DMS 273 (cell line): ENCODE measurements around the gene GALE.
A peak's percentile ranks its signal among the peaks of the same experiment; 100 is the strongest.
"Not testable (repeated sequence)": the region's sequence is repeated elsewhere in the genome, so short reads cannot be mapped to it uniquely, and the experiment has no call there.

ENCODE experiments used
- DNase-seq: peaks from one replicate; lab custom pipeline; 2025; ENCODE audit not compliant: unreplicated experiment; lab: John Stamatoyannopoulos, UW

Gene GALE

DNA sequence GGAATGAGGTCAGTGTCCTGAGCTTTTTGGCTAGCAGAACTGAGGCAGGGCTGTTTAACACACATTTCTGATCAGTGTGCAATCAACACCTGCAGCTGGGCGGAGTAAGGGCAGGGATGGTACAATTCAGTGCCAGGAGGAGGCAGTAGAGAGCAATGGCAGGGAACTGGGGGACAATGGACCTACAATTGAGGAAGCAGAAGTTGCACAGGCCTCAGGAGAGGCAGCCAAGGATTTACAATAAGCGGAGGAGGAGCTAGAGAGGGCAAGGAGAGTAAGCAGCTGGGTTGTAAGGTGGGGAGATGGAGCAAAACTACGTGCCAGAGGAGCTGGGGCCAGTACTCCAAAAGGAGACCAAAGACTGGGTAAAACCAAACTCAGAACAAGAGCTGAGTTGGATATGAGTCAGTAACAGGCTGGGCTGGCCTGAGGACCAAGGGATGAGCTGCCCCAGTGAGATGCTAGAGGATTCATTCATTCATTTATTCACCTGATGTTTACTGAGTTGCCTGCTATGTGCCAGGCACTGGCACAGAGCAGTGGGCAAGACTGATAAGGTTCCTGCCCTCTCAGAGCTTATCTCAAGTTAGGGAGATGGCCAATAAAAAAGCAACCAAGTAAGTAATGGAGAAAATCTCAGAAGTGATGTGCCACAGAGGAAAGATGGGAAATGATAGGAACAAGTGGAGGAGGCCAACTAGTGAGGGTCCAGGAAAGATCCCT, 10.4 kb upstream of the GALE start:
- DNase-seq = peak; percentile 71

DNA sequence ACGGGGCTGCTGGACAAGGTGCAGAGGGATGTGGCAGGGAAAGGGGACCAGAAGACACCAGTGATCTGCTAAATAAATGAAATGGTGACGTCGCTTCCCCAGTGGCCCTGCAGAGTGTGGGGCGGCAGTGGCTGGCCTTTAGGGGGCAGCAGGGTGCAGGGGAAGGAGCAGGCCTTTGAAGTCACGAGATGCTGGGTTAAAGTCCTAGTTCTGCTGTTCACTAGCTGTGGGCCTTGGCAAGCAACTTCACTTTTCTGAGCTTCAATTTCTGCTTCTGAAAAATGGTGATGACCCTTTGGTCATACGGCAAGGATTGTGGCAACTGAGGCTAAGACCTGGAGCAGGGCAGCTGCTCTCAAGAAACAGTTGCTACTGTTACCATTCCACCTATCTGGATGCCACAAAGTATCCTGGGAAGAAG, 9.2 kb upstream of the GALE start:
- DNase-seq = peak; percentile 88

DNA sequence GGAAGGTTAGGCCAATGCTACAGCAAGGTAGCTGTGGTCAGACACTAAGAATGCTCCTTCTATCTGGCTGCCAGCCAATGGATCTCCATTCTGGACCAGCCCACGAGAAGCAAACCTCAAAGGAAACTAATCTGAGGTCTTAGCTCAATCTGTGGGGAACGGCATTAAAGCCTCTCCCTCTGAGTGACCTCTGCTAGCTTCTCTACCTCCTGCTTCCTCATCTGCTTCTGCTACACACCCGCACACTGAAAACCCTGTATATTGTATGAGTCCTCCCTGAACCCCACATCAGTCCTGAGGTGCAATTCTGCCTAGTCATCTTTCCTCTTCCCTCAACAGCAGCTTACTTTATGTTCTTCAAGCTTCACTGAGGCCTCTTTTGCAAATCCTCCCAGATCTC, 6.9 kb upstream of the GALE start:
- no peak for DNase-seq

DNA sequence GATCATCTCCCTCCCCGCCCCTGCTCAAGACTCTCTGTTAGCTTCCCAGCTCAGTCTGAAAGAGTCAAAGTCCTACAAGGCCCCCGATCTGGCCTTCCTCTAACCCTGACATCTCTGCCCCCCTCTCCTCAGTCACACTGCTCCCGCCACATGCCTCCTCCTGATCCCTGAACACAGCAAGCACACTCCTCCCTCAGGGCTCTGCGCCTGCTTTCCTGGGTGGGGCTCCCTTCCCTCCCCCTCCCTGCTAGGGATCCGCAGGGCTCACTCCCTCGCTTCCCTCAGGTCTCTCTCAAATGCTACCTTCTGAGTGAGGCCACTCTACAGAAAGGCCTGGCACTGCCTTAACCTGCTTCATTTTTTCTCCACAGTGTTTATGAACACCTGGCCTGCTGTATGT, 5.7 kb upstream of the GALE start:
- no peak for DNase-seq

DNA sequence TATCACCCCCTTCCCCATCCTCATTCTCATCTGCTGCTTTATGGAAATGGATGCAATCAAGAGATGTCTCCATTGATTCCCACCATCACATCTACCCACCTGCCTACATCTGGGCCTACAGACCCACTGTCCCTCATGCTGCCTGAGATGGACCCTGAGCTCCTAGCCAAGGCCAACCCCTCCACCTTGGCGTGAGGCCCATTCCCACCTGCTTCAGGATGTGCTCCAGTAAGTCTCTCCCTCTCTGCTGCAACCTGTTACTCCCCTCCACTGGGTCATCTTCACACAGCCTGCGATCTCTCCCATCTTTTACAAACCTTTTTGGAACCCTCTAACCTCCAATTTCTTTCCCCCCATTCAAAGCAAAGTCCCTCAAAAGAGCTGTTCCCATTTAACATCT, 4.5 kb upstream of the GALE start:
- DNase-seq = no peak

DNA sequence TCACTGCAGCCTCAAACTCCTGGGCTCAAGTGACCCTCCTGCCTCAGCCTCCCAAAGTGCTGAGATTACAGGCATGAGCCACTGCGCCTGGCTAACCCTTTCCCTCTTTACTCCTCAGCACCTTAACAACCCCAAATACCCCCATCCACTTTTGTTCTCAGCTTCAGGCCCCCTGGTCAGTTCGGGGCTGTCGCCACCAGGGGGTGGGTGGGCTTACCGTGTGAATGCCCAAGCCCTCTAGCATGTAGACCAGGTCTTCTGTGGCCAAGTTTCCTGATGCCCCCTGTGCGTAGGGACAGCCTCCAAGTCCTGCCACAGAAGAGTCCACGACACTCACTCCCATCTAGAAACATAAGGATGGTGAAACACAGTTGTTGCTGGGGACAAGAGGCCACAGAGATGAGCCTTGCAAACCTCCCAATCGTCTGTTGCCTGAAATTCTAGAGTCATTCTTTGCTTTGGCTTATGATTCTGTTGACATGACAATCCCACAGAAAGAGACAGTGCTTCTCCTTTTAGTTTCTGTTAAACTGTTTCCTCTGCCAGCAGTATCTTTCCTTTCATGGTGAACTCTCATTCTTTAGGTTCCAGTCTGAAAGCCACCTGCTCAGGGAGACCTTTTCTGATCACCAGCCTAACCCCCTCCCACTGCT, 3.8 kb upstream of the GALE start:
- peak; percentile 33 for DNase-seq

DNA sequence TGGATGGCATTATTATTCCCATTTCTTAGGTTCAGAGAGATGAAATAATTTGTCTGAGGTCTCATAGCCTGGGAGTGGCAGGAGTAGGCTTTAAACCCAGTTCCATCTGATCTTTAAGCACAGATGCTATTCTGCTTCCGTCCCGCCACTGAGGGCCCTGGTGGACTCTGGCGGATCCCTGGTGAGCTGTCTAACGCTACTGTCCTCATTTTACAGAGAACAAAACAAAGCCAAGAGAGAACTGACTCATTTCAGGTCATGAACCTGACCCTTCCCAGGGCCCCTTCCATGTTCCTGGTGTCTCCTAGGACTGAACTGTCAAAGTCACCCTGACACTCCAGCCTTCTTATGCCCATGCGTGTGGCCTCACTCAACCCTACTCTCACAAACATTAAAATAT, 3.1 kb upstream of the GALE start:
- no peak for DNase-seq

DNA sequence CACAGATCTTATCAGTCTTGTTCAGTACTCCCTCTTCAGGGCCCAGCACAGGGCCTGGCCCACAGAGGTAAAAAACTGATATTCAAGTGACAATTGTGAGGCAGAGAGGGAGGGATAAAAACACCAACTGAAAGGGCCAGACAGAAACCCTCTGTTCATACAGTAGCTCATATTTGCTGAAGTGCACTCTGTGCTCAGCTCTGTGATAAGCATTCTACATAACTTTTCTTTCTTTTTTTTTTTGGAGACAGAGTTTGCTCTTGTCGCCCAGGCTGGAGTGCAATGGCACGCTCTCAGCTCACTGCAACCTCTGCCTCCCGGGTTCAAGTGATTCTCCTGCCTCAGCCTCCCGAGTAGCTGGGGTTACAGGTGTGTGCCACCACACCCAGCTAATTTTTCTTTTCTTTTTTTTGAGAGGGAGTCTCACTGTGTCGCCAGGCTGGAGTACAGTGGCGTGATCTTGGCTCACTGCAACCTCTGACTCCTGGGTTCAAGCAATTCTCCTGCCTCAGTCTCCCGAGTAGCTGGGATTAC, 2.3 kb upstream of the GALE start:
- DNase-seq = not testable (repeated sequence)

DNA sequence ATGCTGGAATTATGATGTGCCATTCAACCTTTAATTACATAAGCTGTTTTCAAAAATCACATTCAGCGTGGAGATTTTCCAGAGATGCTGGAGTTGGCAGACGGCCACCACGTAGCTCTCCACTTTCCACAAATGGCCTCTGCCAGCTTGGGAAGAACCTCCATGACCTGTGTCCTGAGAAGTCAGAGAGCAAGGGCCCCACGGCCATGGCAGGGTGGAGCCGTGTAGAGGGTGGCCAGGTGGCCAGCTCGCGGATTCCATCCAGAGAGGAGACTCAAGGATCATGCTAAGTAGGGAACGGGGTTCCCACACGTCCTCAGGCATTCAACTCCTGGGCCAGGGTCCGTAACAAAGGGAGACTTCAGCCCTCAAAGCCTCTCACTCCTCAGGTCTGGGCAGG, 1.3 kb upstream of the GALE start:
- DNase-seq = peak; percentile 44

DNA sequence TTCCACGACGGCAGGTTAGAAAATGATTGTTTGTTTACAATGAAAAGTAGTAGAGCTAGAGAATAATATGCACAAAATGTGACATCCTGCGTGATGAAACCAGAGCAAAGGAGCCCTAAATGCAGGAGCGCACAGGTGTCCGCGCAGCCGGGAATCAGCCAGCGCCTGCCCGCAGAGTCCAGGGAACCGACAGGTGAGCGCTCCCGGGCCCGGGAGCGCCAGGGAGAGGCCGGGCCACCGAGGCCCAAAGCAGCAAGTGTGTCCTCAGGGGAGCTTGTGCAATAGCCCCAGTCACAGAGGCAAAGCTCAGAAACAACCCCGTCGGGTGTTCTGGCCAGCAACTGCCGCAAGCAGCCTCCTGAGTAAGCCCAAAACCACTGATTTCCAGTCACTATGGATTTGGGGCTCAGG, 789 bp upstream of the GALE start:
- no peak for DNase-seq

DNA sequence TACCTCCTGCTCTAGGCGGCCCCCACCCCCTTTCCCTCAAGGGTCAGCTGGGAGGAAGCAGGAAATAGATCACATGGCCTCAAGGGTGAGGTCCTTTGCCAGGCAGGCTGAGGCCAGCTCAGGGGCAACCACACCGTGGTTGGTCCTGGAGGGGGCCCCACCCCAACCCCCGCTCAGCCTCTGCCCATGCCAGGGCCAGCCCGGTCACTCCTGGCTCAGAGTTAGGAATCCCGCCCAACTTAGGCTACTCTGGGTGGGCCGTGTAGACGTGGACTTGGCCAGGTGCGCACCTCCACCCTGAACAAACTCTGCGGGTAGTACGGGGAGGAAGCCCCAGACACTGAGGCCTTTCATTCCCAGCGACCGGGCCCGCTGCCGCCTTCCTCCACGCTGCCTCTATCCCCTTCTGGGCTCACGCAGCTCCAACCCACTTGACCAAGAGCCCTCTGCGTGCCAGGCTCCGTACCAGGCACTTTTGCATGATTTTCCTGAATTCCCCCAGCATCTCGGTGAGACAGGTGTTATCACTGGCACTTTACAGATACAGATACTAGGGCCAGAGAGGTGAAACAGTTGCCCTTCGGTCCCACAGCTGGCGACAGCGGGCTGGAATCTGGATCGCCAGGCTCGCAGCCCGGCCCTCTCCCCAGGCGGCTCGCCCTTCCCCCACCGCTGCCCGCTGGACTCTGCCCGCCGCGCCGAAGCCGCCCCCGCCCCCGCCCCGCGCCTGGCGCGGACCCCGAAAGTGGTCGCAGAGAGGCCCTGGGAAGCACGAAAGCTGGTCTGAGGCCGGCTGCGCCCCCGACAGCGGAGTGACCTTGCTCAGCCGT, 769 bp downstream of the GALE start:
- DNase-seq = peak; percentile 37

DNA sequence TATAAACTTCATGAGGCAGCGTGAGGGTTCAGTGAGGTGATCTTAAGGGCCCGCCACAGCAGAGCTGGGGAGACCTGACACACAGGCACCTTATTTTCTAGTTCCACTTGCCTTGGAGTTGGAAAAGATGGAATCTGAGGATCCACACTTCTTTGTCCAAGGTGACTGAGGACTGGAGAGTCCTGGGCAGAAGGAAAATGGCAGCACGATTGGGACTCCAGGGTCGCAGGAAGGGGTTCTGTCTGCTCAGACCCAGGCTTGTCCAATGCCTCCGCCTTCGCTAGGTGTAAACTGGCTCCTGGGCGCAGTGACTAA, 1.3 kb downstream of the GALE start:
- no peak for DNase-seq

DNA sequence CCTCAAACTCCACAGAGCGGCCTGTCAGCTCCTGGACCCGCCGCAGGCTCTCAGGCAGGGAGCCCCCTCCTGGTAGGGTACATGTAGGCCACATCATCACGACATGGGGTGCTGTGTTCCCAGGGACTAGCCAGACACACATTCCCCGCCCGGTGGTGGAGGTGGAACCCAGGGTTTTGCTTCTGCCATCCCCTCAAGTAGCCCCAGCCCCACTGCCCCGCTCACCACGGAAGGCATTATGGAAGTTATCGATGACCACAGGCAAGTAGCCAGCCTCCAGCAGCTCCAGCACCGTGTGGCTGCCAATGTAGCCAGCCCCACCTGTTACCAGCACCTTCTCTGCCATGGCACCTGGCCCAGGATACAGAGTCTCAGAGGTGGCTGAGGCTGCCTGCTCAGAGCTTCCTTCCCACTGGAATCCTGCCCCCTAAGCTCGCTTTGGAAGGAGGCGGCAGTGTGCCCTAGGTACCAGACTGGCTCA, 1.9 kb downstream of the GALE start:
- no peak for DNase-seq

DNA sequence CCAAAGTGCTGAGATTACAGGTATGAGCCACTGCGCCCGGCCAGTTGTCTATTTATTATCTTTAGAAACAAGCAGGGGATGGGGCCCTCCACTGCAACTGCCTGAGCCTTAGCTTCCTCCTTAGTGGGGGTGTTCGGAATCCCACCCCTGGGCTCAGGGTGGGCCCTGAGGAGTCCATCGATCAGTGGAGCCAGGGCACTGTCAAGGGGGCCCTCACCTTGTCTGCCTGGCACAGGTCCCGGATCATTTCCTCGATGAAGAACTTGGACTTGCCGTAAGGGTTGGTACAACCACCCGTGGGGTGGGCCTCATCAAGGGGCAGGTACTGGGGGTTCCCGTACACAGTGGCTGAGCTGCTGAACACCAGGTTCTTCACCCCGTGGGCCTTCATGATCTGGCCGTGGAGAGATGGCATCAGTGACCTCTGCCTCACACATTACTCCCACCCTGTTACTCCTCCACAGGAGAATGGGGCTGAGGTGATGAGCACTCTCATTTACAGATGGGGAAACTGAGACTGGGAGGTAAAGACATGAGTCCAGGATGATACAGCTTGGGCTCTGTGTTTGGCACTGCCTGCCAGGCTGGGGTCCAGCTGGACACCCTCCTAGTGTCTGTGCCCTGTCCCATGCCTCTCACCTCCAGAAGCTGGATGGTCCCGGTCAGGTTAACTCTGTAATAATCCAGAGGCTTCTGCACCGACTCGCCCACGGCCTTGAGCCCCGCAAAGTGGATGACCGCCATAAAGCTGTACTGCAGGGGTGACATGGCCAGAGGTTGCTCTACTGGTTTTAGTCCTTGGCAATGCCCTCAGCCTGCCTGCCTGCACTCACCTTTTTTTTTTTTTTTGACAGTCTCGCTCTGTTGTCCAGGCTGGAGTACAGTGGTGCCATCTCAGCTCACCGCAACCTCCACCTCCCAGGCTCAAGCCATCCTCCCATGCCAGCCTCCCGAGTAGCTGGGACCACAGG, 2.8 kb downstream of the GALE start:
- DNase-seq = no peak

DNA sequence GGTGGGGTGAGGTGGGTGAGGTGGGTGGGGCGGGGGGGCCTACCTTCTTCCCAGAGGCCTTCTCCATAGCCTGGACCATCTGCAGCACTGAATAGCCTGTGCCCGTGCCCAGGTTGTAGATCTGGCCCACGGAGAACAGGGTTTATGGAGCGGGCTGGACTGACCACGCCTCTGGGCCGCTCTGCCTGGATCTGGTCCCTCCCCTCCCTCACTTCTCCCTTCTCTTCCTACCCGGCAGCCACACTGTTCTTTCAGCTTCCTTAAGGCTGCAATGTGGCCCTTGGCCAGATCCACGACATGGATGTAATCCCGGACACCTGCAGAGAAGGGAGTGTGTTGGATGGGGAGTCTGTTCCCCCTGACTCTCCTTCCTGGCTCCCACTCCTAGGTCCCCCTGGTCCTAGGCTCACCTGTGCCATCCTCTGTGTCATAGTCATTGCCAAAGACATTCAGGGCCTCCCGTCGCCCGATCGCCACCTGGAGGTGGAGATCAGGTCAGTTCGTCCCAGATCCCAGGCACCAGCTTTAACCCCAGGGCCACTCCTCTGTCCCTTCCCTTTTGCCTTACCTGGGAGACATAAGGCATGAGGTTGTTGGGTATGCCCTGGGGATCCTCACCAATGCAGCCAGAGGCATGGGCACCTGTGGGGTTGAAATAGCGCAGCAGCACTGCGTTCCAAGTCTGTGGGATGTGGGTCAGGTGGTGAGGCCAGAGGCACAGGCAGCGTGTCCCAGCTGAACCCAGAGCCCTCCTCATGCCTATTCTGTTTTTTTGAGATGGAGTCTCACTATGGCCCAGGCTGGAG, 3.9 kb downstream of the GALE start:
- DNase-seq = no peak

DNA sequence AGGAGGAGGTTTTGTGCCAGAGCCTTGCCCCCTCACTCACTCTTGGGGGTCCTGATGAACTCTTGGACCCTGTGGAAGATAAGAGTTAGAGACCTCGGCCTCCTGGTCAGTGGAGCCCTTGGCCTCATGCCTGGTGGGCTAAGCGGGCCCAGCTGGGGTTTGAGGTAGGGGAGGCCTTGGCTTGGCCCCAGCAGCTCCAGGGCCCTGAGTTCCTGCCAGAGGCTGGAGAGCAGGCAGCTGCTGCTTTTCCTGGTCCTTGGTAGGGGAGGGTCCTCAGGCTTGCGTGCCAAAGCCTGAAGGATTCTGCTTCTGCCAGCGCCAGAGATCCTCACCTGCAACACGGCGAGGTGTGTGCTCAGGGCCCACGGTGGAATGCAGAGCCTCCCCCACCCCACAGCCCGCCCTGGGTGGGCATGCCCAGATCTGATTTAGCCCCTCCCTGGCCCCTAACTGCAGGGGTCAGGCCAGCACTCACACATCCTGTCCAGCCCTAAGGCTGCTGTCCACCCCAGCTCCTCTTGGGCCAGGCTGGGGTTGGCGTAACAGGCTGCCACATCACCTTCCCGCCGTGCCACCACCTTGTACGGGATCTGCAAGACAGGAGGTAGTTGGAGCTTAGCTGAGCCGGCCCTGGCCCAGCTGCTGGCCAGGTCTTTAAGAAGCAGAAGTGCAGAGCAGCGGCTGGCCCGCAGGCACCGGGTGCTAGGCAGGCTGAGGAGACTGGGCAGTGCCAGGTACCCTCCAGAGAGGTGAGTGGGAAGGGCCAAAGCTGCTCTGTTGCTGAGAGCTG, 4.7 kb downstream of the GALE start:
- DNase-seq = no peak

DNA sequence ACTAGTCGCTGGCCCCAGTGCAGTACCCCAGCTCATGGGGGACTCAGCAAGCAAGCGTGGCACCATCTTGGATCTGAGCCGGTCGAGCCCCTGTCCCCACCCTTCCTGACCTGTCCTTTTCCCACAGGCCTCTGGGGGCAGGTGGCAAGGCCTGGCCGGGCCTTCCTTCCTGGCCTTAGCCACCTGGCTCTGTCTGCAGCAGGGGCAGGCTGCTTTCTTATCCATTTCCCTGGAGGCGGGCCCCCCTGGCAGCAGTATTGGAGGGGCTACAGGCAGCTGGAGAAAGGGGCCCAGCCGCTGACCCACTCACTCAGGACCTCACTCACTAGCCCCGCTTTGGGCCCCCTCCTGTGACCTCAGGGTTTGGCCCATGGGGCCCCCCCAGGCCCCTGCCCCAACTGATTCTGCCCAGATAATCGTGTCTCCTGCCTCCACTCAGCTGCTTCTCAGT, 5.8 kb downstream of the GALE start:
- DNase-seq = not testable (repeated sequence)

DNA sequence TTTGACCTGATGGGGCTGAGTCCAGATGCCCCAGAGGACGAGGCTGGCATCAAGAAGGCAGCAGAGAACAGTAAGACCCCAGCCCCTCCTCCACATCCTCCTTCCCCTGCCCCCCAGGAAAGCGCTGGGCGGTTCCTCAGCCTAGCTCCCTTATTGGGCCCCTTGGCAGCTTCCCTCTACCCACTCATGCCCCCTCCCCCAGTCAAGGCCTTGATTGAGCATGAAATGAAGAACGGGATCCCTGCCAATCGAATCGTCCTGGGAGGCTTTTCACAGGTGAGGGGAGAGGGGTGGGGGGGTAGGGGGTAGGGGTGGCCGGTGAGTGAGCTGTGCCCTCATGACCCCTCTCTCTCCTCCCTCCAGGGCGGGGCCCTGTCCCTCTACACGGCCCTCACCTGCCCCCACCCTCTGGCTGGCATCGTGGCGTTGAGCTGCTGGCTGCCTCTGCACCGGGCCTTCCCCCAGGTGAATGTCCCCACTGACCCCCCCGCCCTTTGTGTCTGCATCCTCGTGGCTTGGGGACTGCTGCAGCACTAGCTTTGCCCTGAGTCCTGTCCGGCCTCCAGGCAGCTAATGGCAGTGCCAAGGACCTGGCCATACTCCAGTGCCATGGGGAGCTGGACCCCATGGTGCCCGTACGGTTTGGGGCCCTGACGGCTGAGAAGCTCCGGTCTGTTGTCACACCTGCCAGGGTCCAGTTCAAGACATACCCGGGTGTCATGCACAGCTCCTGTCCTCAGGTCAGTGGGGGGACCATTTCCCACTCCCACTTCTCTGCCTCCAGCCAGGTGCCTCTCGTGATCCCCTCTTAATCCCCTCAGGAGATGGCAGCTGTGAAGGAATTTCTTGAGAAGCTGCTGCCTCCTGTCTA, 6.5 kb downstream of the GALE start:
- DNase-seq = no peak
